Activated CD8-positive, alpha-beta T cell treated with anti-CD3 and anti-CD28 coated beads for 36 hours (primary cell): Measurements from ENCODE around the gene TMEM72. TPM values are rescaled to one million over a fixed set of nuclear protein-coding genes. Genes with fewer than 3 reads are reported as not detected.
A peak's percentile ranks its signal among the peaks of the same experiment; 100 is the strongest.

ENCODE experiments used
- ATAC-seq: fragments of 200-7000 bp; cut with Tn5 transposase; one replicate; pipeline ENCODE4 v1.10.0; 2021; ENCODE audit warnings: mild to moderate bottlenecking, moderate library complexity
- CTCF ChIA-PET: fragments of 350-600 bp; sonication (Branson Sonifier 250); formaldehyde crosslinking; loops from one replicate; lab custom pipeline; 2021; ENCODE audit warnings: antibody characterized with exemption; lab: Charles Lee
- POLR2A ChIA-PET: fragments of 350-600 bp; sonication (Branson Sonifier 250); formaldehyde crosslinking; loops from one replicate; lab custom pipeline; 2021; ENCODE audit warnings: antibody characterized with exemption; lab: Charles Lee
- DNase-seq: peaks from one replicate; pipeline ENCODE4 v3.0.0-alpha.2; 2020
- H3K27ac Mint-ChIP-seq: one replicate; pipeline ENCODE4 v1.8.0; 2021; ENCODE audit warnings: mild to moderate bottlenecking, mixed read lengths
- H3K27me3 Mint-ChIP-seq: one replicate; pipeline ENCODE4 v1.8.0; 2021; ENCODE audit warnings: mixed read lengths
- H3K36me3 Mint-ChIP-seq: one replicate; pipeline ENCODE4 v1.8.0; 2021; ENCODE audit warnings: low read depth, mixed read lengths
- H3K4me1 Mint-ChIP-seq: one replicate; pipeline ENCODE4 v1.8.0; 2021; ENCODE audit warnings: low read depth, mixed read lengths
- H3K4me3 Mint-ChIP-seq: one replicate; pipeline ENCODE4 v1.8.0; 2021; ENCODE audit warnings: mild to moderate bottlenecking, moderate library complexity, mixed read lengths
- H3K9me3 Mint-ChIP-seq: one replicate; pipeline ENCODE4 v1.8.0; 2021; ENCODE audit warnings: mixed read lengths
- intact Hi-C: fragments of 100-400 bp; cut with micrococcal nuclease; formaldehyde crosslinking; loops from one replicate; pipeline ENCODE4 v1.10.0; 2022
- total RNA-seq, 2 experiments: library from RNA; stranded (reverse); gene quantifications; one replicate each; pipeline ENCODE4 v1.2.3, GENCODE V29; 2021
- TF ChIP-seq, protein P1 (sequence below): fragments of 200-600 bp; IDR thresholded peaks from one replicate; pipeline ENCODE4 v1.8.0; 2022; ENCODE audit warnings: antibody characterized with exemption, mild to moderate bottlenecking

TMEM72 gene
- total RNA-seq, 2 experiments from 2014 or later: not detected

GRCh38 chr10:44956717-44957706 is 45.9 kb downstream of the TMEM72 start:
- CTCF ChIA-PET: interaction anchor here (0.6 to 2.2 kb wide), 2 partner anchors 24 to 265 kb away, joined by 4 to 8 read pairs; no protein-coding TSS in a partner anchor
- intact Hi-C loops: no loop called here
- ATAC-seq (no peak), DNase-seq (no peak)
- TF ChIP-seq, protein P1, sequence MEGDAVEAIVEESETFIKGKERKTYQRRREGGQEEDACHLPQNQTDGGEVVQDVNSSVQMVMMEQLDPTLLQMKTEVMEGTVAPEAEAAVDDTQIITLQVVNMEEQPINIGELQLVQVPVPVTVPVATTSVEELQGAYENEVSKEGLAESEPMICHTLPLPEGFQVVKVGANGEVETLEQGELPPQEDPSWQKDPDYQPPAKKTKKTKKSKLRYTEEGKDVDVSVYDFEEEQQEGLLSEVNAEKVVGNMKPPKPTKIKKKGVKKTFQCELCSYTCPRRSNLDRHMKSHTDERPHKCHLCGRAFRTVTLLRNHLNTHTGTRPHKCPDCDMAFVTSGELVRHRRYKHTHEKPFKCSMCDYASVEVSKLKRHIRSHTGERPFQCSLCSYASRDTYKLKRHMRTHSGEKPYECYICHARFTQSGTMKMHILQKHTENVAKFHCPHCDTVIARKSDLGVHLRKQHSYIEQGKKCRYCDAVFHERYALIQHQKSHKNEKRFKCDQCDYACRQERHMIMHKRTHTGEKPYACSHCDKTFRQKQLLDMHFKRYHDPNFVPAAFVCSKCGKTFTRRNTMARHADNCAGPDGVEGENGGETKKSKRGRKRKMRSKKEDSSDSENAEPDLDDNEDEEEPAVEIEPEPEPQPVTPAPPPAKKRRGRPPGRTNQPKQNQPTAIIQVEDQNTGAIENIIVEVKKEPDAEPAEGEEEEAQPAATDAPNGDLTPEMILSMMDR: no peak
- Mint-ChIP-seq H3K4me1 (peaks cover 11% of the 10 kb centered on the region), H3K27ac (no peak overlapping the region), H3K9me3 (no peaks in the 10 kb centered on the region), H3K27me3 (no peaks in the 10 kb centered on the region), H3K4me3 (no peak overlapping the region), H3K36me3 (peaks cover 8% of the 10 kb centered on the region)
- POLR2A ChIA-PET: no interaction called here

GRCh38 chr10:44958196-44958897 is 47.2 kb downstream of the TMEM72 start:
- peak overlapping the region; percentile 81 for H3K4me3 Mint-ChIP-seq

GRCh38 chr10:44958898-44959246 is 47.7 kb downstream of the TMEM72 start:
- no peak for DNase-seq
- H3K4me3 Mint-ChIP-seq: peak overlapping the region; percentile 81
- peaks cover 11% of the 10 kb centered on the region for H3K4me1 Mint-ChIP-seq
- POLR2A ChIA-PET: interaction anchor here (1.3 to 1.4 kb wide), 2 partner anchors 9 to 41 kb away, joined by 3 to 5 read pairs; partner anchors contain the start of gene ZNF22
- TF ChIP-seq, protein P1: no peak
- no peaks in the 10 kb centered on the region for H3K9me3 Mint-ChIP-seq
- H3K27me3 Mint-ChIP-seq: no peaks in the 10 kb centered on the region
- CTCF ChIA-PET: interaction anchor here (0.8 to 1.0 kb wide), 2 partner anchors 9 to 26 kb away, joined by 3 read pairs; no protein-coding TSS in a partner anchor
- ATAC-seq: no peak
- peaks cover 8% of the 10 kb centered on the region for H3K36me3 Mint-ChIP-seq
- intact Hi-C loops: no loop called here
- H3K27ac Mint-ChIP-seq: peak overlapping the region; percentile 70

More at GRCh38 chr10:44958196-44958897, 47.2 kb downstream of the TMEM72 start:
- Mint-ChIP-seq H3K27ac (peak overlapping the region; percentile 70), H3K27me3 (no peaks in the 10 kb centered on the region), H3K4me1 (peaks cover 11% of the 10 kb centered on the region), H3K9me3 (no peaks in the 10 kb centered on the region), H3K36me3 (peaks cover 8% of the 10 kb centered on the region)
- CTCF ChIA-PET: interaction anchor here (0.8 to 2.2 kb wide), 3 partner anchors 10 to 26 kb away, joined by 3 to 8 read pairs (median 3); no protein-coding TSS in a partner anchor
- no peak for DNase-seq
- TF ChIP-seq, protein P1: no peak
- intact Hi-C loops: no loop called here
- ATAC-seq: no peak
- POLR2A ChIA-PET: interaction anchor here (1.3 to 1.4 kb wide), 2 partner anchors 9 to 42 kb away, joined by 3 to 5 read pairs; partner anchors contain the start of gene ZNF22

GRCh38 chr10:44959247-44960087 is 48.3 kb downstream of the TMEM72 start, which contains the start of gene RASSF4:
Gene RASSF4 (plus strand): TSS chr10:44959802. CDS start chr10:44970203, 10,401 bp downstream.
- peaks cover 11% of the 10 kb centered on the region for H3K4me1 Mint-ChIP-seq
- TF ChIP-seq, protein P1: no peak
- ChIA-PET CTCF (interaction anchor here (0.8 to 1.0 kb wide), 2 partner anchors 8 to 27 kb away, joined by 3 read pairs; no protein-coding TSS in a partner anchor), POLR2A (interaction anchor here (1.4 kb wide), 1 partner anchor 41 kb away, joined by 3 read pairs; the partner anchor contains the start of gene ZNF22)
- peak within 1 kb of the TSS; percentile 70 for H3K27ac Mint-ChIP-seq
- DNase-seq (peak; percentile 93), ATAC-seq (peak; percentile 100)
- H3K27me3 Mint-ChIP-seq: no peaks in the 10 kb centered on the region
- peaks cover 8% of the 10 kb centered on the region for H3K36me3 Mint-ChIP-seq
- no peaks in the 10 kb centered on the region for H3K9me3 Mint-ChIP-seq
- intact Hi-C loops: no loop called here
- H3K4me3 Mint-ChIP-seq: peak within 1 kb of the TSS; percentile 81
